K562 (cell line): Measurements from ENCODE around the gene CCNL2. TPM values are rescaled to one million over a fixed set of nuclear protein-coding genes. Genes with fewer than 3 reads are reported as not detected.

Experiments used
- CGGBP1 ChIP-seq: fragments of 250-450 bp; sonication (Bioruptor Pico); IDR thresholded peaks from 2 replicates; pipeline ENCODE4 v1.9.0; 2021; ENCODE audit warnings: mild to moderate bottlenecking
- DACH1 ChIP-seq: fragments of 450-650 bp; IDR thresholded peaks from 2 replicates; pipeline ENCODE4 v1.6.1; 2018; ENCODE audit not compliant: partially characterized antibody
- FOXA1 ChIP-seq: fragments of 450-650 bp; IDR thresholded peaks from 2 replicates; pipeline ENCODE4 v1.6.1; 2016; ENCODE audit warnings: mild to moderate bottlenecking, borderline replicate concordance
- HOXB6 ChIP-seq: fragments of 250-450 bp; sonication (Bioruptor Pico); IDR thresholded peaks from 2 replicates; pipeline ENCODE4 v1.5.1; 2022; ENCODE audit warnings: mild to moderate bottlenecking, borderline replicate concordance
- L3MBTL2 ChIP-seq: fragments of 450-650 bp; IDR thresholded peaks from 2 replicates; pipeline ENCODE4 v1.6.1; 2016; ENCODE audit warnings: mild to moderate bottlenecking, moderate library complexity
- MYBL2 ChIP-seq, 2 experiments: fragments of 450-650 bp in 1 of 2; sonication (generic) in 1 of 2; formaldehyde crosslinking in 1 of 2; IDR thresholded peaks; 2 replicates each; pipeline versions ENCODE4 v1.6.1 to v1.8.1; 2017 to 2022; ENCODE audit warnings: borderline replicate concordance in 1 of 2, inconsistent platforms in 1 of 2, low read depth in 1 of 2, mild to moderate bottlenecking in 1 of 2, missing genetic modification reagents in 1 of 2, moderate library complexity in 1 of 2
- POLR2AphosphoS5 ChIP-seq: IDR thresholded peaks from 2 replicates; pipeline ENCODE4 v1.6.1; 2011; ENCODE audit warnings: mild to moderate bottlenecking, low read depth, low read length, moderate library complexity; ENCODE audit not compliant: control insufficient read depth, insufficient read depth
- SRSF9 ChIP-seq: fragments of 200-400 bp; formaldehyde crosslinking; IDR thresholded peaks from 2 replicates; pipeline ENCODE4 v1.6.1; 2017; ENCODE audit warnings: low read depth, low read length, borderline replicate concordance
- TAF15 ChIP-seq: fragments of 200-400 bp; formaldehyde crosslinking; IDR thresholded peaks from 2 replicates; pipeline ENCODE4 v1.6.1; 2017; ENCODE audit warnings: mild to moderate bottlenecking, low read depth, low read length, moderate library complexity
- ZNF24 ChIP-seq: fragments of 450-650 bp; IDR thresholded peaks from 2 replicates; pipeline ENCODE4 v1.6.1; 2016
- ZNF79 ChIP-seq: fragments of 250-450 bp; sonication (Bioruptor Pico); IDR thresholded peaks from 2 replicates; pipeline ENCODE4 v1.4.0; 2020; ENCODE audit warnings: low read depth, mild to moderate bottlenecking, moderate library complexity
- polyA plus RNA-seq, 8 experiments: library from polyadenylated mRNA; depleted of rRNA in 4 of 8; stranded (reverse) in 5 of 8; unstranded in 3 of 8; fragments of >200 nt; fragmentation: Nextera tagmentation in 2 of 8; fragmentation: Illumina TruSeq in 1 of 8; extraction: Ambion mirVana in 2 of 8; extraction: Trizol in 1 of 8; gene quantifications; 2 replicates each; pipeline versions ENCODE4 v1.2.1 to v1.2.3, GENCODE V29; 2011 to 2014; ENCODE audit warnings: inconsistent platforms in 1 of 8, missing spikeins in 1 of 8
- total RNA-seq, 7 experiments: library from RNA; depleted of rRNA in 6 of 7; stranded (reverse); fragments of >200 nt in 6 of 7; fragmentation: Illumina TruSeq in 2 of 7; extraction: Trizol in 2 of 7; gene quantifications; 2 replicates each; pipeline versions ENCODE4 v1.2.1 to v1.2.3, GENCODE V29; 2011 to 2021; ENCODE audit warnings: low replicate concordance in 1 of 7
- TF ChIP-seq, protein P1 (sequence below): fragments of 450-650 bp; IDR thresholded peaks from 2 replicates; pipeline ENCODE4 v1.6.1; 2016; ENCODE audit warnings: mild to moderate bottlenecking, moderate library complexity
- TF ChIP-seq, protein P2 (sequence below): sonication (generic); formaldehyde crosslinking; IDR thresholded peaks from 2 replicates; pipeline ENCODE4 v1.8.0; 2023; ENCODE audit warnings: mild to moderate bottlenecking, missing genetic modification reagents

Gene CCNL2
- total and polyA plus RNA-seq, 9 of the 15 experiments (the other 6 are each of a cell fraction or from before 2014, with no cell fraction given), result 2.8 to 287 (median 94.5) TPM

DNA sequence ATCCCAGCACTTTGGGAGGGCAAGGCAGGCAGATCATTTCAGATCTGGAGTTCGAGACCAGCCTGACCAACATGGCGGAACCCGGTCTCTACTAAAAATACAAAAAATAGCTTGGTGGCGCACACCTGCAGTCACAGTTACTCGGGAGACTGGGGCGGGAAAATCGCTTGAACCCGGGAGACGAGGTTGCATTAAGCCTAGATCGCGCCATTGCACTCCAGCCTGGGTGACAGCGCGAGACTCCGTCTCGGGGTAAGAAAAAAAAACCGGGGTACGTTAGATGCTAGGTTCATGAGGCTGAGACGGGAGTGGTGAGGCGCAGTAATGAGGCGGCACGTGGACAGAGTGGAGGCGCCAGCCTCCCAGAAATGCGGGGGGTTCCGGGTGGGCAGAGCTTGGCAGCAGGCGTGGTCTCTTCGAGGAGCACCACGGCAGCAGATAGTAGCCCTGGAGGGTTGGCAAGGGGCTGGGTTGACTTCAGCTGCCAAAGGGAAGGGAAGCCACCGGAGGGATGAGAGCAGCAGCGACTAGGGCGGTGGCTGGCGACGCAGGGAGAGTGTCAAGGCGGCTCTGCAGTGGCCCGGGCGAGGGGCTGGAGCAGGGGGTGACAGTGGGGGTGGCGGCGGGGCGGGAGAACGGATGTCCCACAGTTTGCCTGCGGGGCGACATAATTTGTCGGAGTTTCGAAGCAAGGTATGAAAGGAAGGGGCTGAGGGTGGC lies 7.1 kb upstream of the CCNL2 start (continued):
- TF ChIP-seq, protein P1, sequence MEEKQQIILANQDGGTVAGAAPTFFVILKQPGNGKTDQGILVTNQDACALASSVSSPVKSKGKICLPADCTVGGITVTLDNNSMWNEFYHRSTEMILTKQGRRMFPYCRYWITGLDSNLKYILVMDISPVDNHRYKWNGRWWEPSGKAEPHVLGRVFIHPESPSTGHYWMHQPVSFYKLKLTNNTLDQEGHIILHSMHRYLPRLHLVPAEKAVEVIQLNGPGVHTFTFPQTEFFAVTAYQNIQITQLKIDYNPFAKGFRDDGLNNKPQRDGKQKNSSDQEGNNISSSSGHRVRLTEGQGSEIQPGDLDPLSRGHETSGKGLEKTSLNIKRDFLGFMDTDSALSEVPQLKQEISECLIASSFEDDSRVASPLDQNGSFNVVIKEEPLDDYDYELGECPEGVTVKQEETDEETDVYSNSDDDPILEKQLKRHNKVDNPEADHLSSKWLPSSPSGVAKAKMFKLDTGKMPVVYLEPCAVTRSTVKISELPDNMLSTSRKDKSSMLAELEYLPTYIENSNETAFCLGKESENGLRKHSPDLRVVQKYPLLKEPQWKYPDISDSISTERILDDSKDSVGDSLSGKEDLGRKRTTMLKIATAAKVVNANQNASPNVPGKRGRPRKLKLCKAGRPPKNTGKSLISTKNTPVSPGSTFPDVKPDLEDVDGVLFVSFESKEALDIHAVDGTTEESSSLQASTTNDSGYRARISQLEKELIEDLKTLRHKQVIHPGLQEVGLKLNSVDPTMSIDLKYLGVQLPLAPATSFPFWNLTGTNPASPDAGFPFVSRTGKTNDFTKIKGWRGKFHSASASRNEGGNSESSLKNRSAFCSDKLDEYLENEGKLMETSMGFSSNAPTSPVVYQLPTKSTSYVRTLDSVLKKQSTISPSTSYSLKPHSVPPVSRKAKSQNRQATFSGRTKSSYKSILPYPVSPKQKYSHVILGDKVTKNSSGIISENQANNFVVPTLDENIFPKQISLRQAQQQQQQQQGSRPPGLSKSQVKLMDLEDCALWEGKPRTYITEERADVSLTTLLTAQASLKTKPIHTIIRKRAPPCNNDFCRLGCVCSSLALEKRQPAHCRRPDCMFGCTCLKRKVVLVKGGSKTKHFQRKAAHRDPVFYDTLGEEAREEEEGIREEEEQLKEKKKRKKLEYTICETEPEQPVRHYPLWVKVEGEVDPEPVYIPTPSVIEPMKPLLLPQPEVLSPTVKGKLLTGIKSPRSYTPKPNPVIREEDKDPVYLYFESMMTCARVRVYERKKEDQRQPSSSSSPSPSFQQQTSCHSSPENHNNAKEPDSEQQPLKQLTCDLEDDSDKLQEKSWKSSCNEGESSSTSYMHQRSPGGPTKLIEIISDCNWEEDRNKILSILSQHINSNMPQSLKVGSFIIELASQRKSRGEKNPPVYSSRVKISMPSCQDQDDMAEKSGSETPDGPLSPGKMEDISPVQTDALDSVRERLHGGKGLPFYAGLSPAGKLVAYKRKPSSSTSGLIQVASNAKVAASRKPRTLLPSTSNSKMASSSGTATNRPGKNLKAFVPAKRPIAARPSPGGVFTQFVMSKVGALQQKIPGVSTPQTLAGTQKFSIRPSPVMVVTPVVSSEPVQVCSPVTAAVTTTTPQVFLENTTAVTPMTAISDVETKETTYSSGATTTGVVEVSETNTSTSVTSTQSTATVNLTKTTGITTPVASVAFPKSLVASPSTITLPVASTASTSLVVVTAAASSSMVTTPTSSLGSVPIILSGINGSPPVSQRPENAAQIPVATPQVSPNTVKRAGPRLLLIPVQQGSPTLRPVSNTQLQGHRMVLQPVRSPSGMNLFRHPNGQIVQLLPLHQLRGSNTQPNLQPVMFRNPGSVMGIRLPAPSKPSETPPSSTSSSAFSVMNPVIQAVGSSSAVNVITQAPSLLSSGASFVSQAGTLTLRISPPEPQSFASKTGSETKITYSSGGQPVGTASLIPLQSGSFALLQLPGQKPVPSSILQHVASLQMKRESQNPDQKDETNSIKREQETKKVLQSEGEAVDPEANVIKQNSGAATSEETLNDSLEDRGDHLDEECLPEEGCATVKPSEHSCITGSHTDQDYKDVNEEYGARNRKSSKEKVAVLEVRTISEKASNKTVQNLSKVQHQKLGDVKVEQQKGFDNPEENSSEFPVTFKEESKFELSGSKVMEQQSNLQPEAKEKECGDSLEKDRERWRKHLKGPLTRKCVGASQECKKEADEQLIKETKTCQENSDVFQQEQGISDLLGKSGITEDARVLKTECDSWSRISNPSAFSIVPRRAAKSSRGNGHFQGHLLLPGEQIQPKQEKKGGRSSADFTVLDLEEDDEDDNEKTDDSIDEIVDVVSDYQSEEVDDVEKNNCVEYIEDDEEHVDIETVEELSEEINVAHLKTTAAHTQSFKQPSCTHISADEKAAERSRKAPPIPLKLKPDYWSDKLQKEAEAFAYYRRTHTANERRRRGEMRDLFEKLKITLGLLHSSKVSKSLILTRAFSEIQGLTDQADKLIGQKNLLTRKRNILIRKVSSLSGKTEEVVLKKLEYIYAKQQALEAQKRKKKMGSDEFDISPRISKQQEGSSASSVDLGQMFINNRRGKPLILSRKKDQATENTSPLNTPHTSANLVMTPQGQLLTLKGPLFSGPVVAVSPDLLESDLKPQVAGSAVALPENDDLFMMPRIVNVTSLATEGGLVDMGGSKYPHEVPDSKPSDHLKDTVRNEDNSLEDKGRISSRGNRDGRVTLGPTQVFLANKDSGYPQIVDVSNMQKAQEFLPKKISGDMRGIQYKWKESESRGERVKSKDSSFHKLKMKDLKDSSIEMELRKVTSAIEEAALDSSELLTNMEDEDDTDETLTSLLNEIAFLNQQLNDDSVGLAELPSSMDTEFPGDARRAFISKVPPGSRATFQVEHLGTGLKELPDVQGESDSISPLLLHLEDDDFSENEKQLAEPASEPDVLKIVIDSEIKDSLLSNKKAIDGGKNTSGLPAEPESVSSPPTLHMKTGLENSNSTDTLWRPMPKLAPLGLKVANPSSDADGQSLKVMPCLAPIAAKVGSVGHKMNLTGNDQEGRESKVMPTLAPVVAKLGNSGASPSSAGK, result peak; percentile 20; the same call in 1 of the 2 replicates
- no peak for TF ChIP-seq CGGBP1 (CRISPR knock-in tag)
- no peak for TF ChIP-seq HOXB6 (CRISPR knock-in tag)
- TF ChIP-seq ZNF79 (CRISPR knock-in tag), result no peak
- TF ChIP-seq ZNF24, result no peak
- TF ChIP-seq POLR2AphosphoS5, result no peak
- no peak for TF ChIP-seq L3MBTL2
- no peak for TF ChIP-seq MYBL2 (IDR thresholded peaks at IDR 0.05; ENCODE audit: low read depth)
- no peak for TF ChIP-seq MYBL2 (CRISPR knock-in tag; IDR thresholded peaks at IDR 0.05; ENCODE audit: borderline replicate concordance)
- TF ChIP-seq FOXA1, result no peak
- TF ChIP-seq, protein P2, sequence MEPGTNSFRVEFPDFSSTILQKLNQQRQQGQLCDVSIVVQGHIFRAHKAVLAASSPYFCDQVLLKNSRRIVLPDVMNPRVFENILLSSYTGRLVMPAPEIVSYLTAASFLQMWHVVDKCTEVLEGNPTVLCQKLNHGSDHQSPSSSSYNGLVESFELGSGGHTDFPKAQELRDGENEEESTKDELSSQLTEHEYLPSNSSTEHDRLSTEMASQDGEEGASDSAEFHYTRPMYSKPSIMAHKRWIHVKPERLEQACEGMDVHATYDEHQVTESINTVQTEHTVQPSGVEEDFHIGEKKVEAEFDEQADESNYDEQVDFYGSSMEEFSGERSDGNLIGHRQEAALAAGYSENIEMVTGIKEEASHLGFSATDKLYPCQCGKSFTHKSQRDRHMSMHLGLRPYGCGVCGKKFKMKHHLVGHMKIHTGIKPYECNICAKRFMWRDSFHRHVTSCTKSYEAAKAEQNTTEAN (CRISPR knock-in tag), result no peak; the same call in 1 of the 2 replicates
- TF ChIP-seq TAF15, result no peak
- no peak for TF ChIP-seq SRSF9
- TF ChIP-seq DACH1, result no peak
